HG02943 (cell line): Measurements from ENCODE around the gene DR1.

Source experiments
- ATAC-seq: cut with Tn5 transposase; IDR thresholded peaks from one replicate; pipeline ENCODE4 v1.9.1; 2021; ENCODE audit warnings: mild to moderate bottlenecking, low read depth, moderate library complexity; ENCODE audit not compliant: unreplicated experiment

Gene DR1

DNA sequence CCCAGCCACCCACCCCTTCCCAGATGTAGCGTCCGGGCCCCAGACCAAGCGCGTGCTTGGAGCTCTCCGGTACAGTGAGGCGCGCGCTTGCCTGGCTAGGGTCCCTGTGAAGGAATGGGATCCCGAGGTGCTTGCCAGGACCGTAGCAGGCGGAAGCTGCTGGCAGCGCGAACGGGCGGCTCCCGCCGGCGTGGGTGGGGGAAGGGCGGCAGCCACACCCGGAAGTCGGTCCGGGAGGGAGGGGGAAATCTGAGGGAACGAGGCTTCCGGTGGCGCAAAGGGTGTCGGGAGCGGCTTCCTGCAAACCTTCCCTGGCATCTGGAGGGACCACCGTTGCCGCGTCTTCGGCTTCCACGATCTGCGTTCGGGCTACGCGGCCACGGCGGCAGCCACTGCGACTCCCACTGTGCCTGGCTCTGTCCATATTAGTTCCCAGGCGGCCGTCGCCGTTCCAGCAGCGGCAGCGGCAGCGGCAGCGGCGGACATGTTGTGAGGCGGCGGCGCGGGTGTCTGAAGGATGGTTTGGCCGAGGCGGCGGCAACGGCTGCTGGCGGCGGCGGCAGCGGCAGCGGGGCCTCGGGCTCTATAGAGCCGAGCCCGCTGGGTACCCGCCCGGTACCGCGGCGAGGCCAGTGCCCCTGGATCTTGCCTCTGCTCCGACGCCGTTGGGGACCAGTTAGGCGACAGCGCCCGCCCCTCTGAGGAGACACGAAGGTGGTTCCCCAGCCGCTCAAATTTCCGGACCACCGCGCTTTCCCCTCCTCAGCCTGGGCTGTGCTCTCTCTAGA, at the start of gene DR1:
Gene DR1, plus strand, starts transcription at position 275 of the 788 bp plus-strand sequence. CDS start 739 bp downstream, outside the sequence.
- ATAC-seq, result peak; percentile 66

DNA sequence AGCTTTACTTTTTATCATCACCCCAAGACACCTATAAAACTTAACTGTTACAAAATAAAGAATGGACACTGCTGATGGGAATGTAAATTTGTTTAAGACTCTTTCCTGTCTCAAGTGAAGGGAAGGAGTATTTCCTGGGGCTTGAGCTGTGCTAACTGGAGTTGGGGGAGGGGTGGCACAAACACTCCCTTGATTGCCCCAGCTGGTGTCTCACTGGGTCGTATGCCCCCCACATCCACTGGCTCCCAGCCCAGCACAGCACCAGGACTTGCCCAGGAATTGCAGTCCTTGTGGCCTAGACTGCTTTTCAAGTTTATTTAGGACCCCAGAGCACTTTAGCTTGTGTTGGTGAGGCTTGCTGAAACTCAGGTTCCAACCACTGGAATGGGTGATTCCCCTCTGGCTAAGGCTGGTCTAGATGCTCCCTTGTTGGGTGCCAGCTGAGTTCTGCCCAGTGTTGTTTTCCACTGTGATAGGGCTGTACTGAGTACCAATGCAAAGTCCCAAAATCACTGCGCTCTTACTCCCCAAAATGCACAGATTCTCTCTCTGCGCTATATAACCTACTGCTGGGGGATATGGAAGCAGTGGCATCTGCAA, 49.1 kb upstream of the DR1 start:
- no peak for ATAC-seq

DNA sequence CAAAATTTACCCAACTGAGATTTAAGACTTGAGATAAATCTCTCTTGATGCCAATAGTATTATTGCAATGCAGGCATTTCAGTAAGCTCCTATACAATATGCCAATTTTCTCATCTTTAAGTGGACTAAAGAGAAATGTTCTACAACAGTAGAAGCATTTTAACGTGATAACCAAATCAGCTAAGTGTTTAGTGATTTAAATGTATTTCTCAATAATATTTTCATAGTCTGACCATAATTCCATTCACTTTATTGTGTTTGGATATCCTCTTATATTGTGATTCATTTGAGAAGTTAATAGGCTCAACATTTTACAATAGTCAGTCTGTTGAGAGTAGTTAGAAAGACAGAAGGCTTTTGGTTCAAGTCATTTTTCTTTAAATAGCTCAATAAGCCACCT, 44.6 kb upstream of the DR1 start:
- no peak for ATAC-seq

DNA sequence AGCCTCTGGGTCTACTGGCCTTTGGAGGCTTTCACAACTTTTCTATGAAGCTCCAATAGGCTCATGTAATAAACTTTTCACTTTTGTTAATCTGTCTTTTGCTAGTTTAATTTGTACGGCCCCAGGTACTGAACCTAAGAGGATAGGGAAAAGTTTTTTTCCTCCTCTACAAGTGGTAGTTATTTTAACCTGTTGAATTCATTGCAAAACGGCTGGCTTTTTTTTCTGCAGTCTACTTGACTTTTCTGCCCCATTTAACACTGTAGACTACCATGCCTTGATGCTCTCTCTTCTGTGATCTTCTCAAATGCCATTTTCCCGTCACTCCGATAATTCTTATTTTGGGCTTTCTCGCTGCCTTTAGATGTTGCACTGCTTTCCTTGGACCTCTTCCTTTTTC, 43.6 kb upstream of the DR1 start:
- ATAC-seq, result no peak

DNA sequence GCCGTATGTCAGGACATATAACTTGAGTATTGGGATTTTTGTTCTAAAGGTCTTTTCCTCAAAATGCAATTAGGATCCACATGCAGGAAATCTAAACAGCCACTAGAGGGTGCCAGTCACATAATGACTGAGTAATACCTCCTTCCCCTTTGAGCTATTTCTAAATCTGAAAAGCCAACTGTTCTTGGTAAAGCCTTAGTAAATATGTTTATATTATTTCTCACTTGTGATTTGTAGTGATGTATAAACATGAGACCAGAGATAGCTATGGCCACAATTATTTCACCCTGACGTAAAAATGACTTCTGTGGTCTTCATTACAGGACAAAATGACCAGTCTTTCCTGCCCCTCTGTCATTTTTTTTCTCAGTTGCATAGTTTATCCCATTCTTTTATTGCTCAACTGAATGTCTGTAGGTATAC, 41.0 kb upstream of the DR1 start:
- ATAC-seq, result no peak

DNA sequence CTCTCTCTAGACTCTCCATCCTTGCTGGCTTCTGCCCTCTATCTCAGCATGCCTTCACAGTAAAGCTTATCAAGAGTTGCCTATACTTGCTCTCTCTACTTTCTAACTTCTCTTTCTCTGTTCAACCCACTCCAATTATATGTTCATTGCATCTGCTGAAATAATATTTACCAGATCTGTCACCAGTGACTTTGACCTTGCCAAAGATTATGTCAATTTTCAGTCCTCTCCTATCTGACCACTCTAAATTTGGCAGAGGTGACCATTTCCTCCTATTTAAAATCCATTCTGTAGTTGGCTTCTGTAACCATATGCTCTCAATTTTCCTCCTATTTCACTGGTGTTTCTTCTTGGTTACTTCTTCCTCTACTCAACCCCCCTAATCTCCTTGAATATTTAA, 38.8 kb upstream of the DR1 start:
- ATAC-seq, result no peak

DNA sequence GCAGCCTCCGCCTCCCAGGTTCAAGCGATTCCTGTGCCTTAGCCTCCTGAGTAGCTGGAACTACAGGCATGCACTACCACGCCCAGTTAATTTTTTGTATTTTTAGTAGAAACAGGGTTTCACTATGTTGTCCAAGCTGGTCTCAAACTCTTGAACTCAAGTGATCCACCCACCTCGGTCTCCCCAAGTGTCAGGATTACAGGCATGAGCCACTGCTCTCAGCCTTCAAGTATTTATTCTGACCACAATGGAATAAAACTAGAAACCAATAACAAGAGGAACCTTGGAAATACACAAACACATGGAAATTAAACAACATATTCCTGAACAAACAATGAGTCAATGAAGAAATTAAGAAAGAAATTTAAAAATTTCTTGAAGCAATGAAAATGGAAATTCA, 32.7 kb upstream of the DR1 start:
- no peak for ATAC-seq

DNA sequence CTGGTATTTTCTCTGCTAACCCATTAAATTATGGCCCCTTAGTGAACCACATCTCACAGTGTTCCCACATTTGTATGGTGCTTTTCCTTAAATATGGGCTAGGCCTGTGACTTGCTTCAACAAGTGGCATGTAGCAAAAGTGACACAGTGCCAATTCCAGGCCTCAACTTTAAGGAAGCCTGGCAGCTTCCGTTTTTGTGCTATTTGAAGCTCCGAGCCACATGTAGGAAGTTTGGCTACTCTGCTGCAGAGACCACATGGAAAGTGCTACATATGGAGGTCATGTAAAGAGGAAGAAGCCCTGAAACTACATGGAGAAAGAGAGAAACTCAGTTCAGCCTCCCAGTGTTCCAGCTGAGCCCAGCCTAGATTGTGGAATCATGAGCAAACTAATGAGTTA, 28.5 kb upstream of the DR1 start:
- ATAC-seq, result no peak

DNA sequence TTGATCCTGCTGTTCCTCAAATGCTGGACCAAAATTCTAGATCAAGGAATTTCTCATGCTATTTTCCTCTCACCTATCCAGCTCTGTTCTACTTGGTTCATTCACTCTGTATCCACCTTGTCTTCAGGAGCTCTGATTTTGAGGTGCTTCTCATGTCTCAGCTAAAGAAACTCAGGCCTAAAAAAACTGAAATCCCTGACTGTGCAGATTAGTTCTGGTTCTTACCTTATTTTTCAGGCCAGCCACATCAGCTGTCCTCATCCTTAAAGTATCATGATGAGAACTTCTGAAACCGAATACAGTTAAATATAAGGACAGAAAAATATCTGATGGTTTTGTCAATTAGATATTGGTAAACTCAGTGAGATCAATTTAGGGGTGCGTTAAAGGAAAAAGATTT, 27.8 kb upstream of the DR1 start:
- ATAC-seq, result no peak

DNA sequence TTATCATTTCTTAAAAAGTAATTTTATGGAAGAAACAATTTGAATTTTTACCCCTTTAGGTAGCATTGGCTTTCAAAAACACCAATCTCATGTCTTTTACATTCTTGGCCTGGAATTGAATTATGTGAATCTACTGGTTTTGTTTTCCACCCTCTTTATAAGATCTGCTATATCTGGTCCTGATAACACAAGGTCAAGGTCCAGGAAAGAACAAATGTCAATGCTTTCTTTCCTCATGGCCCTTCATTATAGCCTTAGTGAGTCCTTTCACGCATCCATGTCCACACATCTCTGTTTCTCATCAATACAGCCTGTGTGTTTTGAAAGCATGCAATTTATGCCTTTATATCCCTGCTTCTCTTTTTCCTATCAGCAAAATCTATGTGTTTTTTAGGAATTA, 24.0 kb upstream of the DR1 start:
- no peak for ATAC-seq

DNA sequence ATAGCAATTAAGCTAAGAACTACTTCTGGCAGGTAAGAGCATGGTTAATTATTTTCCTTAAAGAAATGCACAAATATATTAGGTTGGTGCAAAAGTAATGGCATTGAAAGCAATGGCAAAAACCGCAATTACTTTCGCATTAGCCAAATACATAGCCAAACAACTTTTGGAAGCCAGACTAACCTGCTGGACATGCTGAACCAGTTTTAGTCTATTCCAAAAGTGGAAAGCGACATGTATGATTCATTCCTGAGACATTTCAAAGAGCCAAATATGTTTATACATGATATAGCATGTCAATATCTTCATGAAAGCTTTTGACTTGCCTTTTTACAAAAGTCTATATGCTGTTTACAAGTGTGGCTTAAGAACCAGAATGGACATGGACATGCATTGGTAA, 23.4 kb upstream of the DR1 start:
- ATAC-seq, result no peak

DNA sequence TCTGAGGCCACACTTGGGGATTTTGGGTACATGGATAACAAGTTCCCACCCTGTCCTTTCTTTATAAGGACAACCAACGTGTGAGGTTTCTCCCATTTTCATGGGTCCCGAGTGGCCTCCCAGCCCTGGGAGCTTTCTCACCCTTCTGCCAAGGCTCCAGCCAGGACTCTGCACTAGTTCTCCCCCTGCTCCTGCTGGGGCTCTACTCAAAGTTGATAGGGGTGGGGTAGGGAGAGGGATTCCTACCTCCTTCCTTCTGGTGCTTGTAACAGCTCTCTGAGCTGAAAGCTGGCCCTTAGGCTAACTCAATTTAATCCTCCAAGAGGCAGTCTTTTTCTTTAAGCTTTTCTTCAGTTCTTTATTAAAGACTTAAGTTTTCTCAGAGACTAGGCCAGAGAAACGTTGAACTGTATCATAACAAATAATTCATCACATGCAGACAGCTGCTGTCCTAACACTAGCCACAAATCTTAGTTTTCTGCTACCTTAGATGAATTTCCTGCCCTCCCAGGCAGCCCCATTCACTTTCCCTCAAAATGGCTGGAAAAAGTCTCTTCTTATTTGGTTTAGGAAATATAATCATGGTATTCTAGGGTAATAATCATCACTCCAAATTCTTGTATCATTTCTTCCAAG, 22.4 kb upstream of the DR1 start:
- ATAC-seq, result no peak

DNA sequence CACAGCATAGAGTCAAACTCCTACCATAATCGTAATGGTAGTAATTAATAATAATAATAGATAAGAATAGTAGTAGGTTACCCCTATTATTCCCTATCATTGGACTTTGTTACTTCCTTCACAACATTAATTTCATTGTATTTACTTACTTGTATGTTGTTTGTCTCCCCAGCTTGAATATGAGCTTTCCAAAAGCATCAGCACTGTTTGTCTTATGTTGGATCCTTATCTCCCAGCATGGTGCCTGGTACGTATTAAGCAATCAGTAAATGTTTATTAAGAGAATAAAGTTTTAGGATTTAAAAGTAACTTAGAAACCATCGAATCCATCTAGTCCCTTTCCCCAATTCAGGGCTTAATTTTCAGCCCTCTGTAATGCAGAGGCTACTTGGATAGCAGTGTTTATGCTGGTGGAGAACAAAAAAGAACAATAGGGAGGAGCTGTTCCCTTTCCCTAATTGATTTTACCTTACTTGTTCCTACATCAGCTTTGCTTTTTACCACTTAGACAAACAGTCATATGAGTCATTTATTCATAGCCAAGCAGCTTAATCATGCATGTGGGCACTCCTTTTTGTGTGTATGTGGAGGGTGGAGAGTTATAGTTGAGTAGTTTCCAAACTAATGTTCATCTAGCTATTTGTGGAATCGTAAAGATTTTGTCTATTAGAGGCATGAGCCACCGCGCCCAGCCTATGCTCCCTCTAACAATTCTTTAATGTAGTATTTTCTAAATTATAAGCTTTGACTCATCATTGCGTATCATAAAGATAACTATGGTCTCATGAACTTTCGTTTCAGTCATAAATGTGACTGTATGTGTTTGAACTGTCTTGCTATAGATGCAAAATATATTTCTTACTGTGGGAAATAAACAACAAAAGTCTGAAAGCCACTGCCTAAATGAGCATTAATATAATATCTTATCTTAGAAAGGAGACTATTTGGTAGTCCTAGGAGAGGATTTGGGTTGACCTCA, 20.9 kb upstream of the DR1 start:
- ATAC-seq, result no peak

DNA sequence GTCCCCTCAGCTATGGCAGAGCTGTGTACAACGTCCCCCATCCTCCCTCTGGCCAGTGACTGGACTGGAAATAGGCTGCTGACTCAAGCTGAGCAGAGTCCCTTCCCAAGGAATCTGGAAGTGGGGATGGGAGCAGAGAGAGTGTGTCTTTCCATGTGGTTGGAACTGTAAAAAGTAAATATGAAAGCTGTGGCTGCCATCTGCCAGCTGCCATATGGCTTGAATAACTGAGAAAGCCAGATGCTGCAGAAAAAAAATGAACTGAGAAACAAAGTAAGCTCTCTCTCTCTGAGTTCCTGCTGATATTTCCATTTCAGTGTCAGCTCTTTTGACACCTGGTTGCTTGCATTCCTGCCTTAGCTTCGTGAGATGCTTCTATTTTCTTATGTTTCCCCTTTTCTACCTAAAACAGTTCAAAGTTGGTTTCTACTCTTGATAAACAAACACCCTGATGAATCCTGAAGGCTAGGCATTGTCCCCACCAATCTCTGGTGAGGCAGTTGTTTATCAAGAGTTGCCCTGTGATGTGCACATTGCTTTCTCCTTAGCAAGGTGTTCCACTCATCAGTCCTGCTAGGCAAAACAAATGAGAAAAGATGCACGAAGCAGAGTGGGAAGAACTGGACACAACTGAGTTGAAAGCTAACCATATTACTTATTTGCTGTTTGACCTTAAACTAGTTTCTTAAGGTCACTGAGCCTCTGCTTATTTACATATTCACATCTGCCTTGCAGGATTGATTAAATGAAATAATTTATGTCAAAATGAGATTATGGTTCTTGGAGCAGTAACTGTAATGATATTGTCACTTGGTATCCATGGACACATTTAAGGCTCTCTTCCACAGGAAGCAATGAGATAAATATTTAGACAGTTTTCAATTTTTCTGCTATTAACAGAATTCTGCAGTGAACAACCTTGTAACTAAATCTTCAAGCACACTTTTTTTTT, 16.6 kb upstream of the DR1 start:
- ATAC-seq, result no peak

DNA sequence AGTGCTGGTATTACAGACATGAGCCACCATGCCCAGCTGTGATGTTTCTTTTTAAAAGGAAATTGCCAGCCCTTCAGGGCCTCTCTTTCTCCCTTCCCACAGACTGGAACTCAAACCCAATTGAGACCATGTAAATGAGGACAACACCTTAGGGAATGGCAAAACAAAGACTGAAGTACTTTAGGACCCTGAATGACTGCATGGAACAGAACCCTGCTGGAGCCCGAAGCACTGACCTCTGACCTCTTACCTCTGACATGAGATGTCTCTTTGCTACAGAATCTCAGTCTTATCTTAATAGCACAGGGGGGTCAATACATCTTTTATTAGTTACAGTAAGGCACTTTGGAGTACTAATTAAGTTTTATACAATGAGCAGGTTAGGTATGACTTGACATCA, 15.5 kb upstream of the DR1 start:
- ATAC-seq, result no peak

DNA sequence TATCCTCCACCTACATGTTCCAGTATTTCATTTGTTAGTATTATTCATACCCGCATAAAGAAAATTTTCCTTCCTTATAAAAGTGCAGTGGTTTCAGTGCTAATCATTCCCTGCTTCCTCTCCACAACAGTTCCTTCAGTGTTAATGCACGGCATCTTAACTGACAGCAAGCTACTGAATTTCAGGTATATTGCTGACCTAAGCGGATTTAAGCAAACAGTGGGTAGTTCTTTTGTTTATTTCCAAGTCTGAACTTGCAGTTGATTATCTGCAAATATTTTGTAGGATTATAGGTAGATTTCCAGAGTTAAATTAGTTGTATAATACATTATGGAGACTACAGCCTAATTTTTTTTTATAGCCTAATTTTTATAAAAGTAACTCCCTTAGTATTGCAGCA, 15.1 kb upstream of the DR1 start:
- ATAC-seq, result no peak

DNA sequence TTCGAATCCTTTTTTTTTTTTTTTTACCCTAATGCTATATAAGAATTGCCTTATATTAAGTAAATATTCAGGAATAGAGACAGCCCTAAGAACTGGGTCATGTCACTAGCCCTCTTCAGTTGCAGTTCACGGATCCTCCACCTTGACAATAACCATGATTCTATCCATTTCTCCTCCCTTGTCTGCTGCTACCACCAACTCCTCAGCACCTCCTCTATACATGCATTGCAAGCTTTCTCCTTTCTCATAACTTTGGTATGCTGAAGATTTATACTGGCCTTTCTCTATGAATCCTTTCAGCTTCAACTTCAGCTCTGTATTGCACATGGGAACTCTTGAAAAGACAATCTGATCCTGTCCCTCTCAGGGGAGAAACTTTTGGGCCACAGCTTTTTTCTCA, 14.3 kb upstream of the DR1 start:
- no peak for ATAC-seq

DNA sequence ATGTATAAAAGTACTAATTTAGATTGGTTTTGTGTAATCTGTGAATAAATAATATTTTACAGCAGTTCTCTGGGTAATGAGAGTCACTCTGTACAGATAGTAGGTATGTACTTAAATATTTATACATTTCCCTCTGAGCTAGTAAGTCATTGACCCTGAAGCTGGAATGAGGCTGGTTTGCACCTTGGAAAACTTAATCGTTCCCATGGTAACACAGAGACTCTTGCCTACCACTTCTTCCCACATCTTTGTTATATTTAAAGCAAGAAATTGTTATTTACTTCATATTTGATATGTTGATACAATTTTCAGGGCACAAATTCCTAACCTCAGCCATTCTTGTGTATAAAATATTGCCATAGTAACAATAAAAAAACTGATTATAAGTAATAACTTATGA, 13.3 kb upstream of the DR1 start:
- no peak for ATAC-seq

DNA sequence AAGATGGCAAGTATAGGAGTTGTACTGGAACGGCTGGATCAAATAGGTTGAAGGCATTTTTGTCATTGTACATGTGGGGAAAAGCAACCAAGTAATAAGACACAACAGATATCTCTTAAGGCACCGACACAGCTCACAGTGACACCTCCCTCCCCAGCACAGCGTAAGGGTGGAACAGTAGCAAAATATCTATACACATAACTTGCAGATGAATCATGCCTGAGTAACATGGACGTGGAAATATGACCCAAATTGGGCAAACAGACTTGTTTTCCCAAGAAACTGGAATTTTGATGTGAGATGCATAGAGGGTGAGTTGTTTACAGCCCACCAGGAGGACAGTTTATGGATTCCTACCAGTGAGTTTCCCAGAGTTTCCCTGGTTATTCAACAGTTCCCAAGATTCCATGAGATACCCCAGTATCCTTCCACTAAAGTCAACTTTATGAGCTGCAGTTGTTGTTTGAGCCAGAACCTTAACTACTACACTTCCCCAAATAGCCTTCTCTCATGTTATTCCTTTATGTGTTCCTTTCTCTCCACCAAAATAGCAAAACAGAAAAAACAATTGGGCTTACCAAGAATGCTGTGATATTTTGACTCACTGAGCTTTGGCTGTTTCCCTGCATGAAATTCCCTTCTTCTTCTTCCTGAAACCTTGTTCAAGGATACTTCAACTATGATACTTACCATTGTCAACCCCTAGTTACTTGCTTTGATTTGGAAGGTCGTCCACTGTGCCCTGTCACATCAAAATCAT, 7.1 kb upstream of the DR1 start:
- ATAC-seq, result no peak
